PC-3 (cell line): Measurements from ENCODE around the gene ERI3. TPM values are rescaled to one million over a fixed set of nuclear protein-coding genes. Genes with fewer than 3 reads are reported as not detected.

Source experiments
- ATAC-seq: fragments of 200-7000 bp; cut with Tn5 transposase; 2 replicates; pipeline ENCODE4 v1.9.1; 2020; ENCODE audit warnings: mild to moderate bottlenecking, moderate library complexity
- BruUV-seq: library from RNA; stranded (reverse); fragments of 400-500 nt; replicated peaks from 2 replicates; lab custom pipeline; 2021; lab: Mats Ljungman, UMichigan
- CTCF ChIA-PET: fragments of 300-600 bp; sonication (Branson Sonifier 250); formaldehyde crosslinking; loops from one replicate; lab custom pipeline; 2022; ENCODE audit warnings: antibody characterized with exemption; lab: Charles Lee
- POLR2A ChIA-PET: fragments of 300-600 bp; sonication (Branson Sonifier 250); formaldehyde crosslinking; loops from one replicate; lab custom pipeline; 2022; ENCODE audit warnings: antibody characterized with exemption; ENCODE audit not compliant: unreplicated experiment; lab: Charles Lee
- DNase-seq: peaks from one replicate; pipeline ENCODE4 v3.0.0-alpha.2; 2015
- H2AFZ ChIP-seq: fragments of 300-600 bp; sonication (generic); 2 replicates; pipeline ENCODE4 v1.6.0; 2016; ENCODE audit warnings: antibody characterized with exemption, low read length
- H3F3A ChIP-seq: fragments of 300-600 bp; sonication (generic); one replicate; pipeline ENCODE4 v1.6.0; 2017; ENCODE audit warnings: antibody characterized with exemption, low read length, control low read depth, mild to moderate bottlenecking; ENCODE audit not compliant: unreplicated experiment
- H3K27ac ChIP-seq: fragments of 300-600 bp; sonication (generic); 2 replicates; pipeline ENCODE4 v1.5.1; 2016; ENCODE audit warnings: mild to moderate bottlenecking, low read length
- H3K27me3 ChIP-seq: fragments of 300-600 bp; sonication (generic); 2 replicates; pipeline ENCODE4 v1.6.1; 2016; ENCODE audit warnings: low read length, mixed read lengths
- H3K36me3 ChIP-seq: fragments of 300-600 bp; sonication (generic); 2 replicates; pipeline ENCODE4 v1.6.1; 2016; ENCODE audit warnings: low read depth, mixed run types, low read length, mixed read lengths
- H3K4me1 ChIP-seq: fragments of 300-600 bp; sonication (generic); 2 replicates; pipeline ENCODE4 v1.5.1; 2016; ENCODE audit warnings: low read length; ENCODE audit not compliant: insufficient read depth
- H3K4me2 ChIP-seq: fragments of 300-600 bp; sonication (generic); 2 replicates; pipeline ENCODE4 v1.6.0; 2016; ENCODE audit warnings: low read length
- H3K4me3 ChIP-seq: fragments of 300-600 bp; sonication (generic); 2 replicates; pipeline ENCODE4 v1.5.1; 2016; ENCODE audit warnings: mild to moderate bottlenecking, low read length, mixed read lengths
- H3K79me2 ChIP-seq: fragments of 300-600 bp; sonication (generic); 2 replicates; pipeline ENCODE4 v1.6.1; 2017; ENCODE audit warnings: low read length, mixed read lengths
- H3K9ac ChIP-seq: fragments of 300-600 bp; sonication (generic); 2 replicates; pipeline ENCODE4 v1.6.0; 2016; ENCODE audit warnings: mild to moderate bottlenecking, low read length
- H3K9me2 ChIP-seq: fragments of 300-600 bp; sonication (generic); replicated peaks from 2 replicates; pipeline ENCODE4 v1.6.1; 2016; ENCODE audit warnings: mixed run types, low read length, mixed read lengths
- H3K9me3 ChIP-seq: fragments of 300-600 bp; sonication (generic); 2 replicates; pipeline ENCODE4 v1.6.1; 2016; ENCODE audit warnings: low read length, mixed read lengths
- H4K20me1 ChIP-seq: fragments of 300-600 bp; sonication (generic); 2 replicates; pipeline ENCODE4 v1.6.1; 2016; ENCODE audit warnings: low read length, mixed read lengths
- CTCF ChIP-seq: fragments of 300-600 bp; sonication (generic); conservative IDR thresholded peaks from 2 replicates; pipeline ENCODE4 v1.5.1; 2017; ENCODE audit warnings: antibody characterized with exemption, low read depth, mild to moderate bottlenecking, low read length
- EZH2 ChIP-seq: fragments of 300-600 bp; sonication (generic); IDR thresholded peaks from one replicate; pipeline ENCODE4 v1.6.1; 2017; ENCODE audit warnings: antibody characterized with exemption, mild to moderate bottlenecking, low read length; ENCODE audit not compliant: unreplicated experiment
- EZH2phosphoT487 ChIP-seq: fragments of 300-600 bp; sonication (generic); IDR thresholded peaks from 2 replicates; pipeline ENCODE4 v1.6.1; 2018; ENCODE audit warnings: mild to moderate bottlenecking, antibody characterized with exemption, low read length, borderline replicate concordance
- intact Hi-C: fragments of 100-400 bp; cut with micrococcal nuclease; formaldehyde crosslinking; loops from 2 replicates; pipeline ENCODE4 v1.9.0; 2023
- total RNA-seq: library from RNA; depleted of rRNA; stranded (reverse); fragments of >200 nt; gene quantifications from 2 replicates; pipeline ENCODE4 v1.2.3, GENCODE V29; 2014

Gene ERI3
- total RNA-seq, 1 experiment from 2014 or later: 138 TPM

- Histone ChIP-seq H4K20me1 (no peaks in the 10 kb centered on the region), H3K36me3 (peaks cover 43% of the 10 kb centered on the region), H3K4me3 (no peak overlapping the region), H3F3A (no peaks in the 10 kb centered on the region), H3K9me2 (no peaks in the 10 kb centered on the region), H3K9ac (no peak overlapping the region), H3K4me2 (no peak overlapping the region), H3K4me1 (no peaks in the 10 kb centered on the region), H3K27me3 (no peaks in the 10 kb centered on the region), H3K9me3 (no peaks in the 10 kb centered on the region), H3K79me2 (no peaks in the 10 kb centered on the region), H3K27ac (no peak overlapping the region), H2AFZ (no peak overlapping the region)
- no peak for TF ChIP-seq EZH2
- TF ChIP-seq EZH2phosphoT487: no peak
- no peak for TF ChIP-seq CTCF
- no peak for ATAC-seq
- POLR2A ChIA-PET: interaction anchor here (0.6 kb wide), 1 partner anchor 661 kb away, joined by 3 read pairs; no protein-coding TSS in a partner anchor
- intact Hi-C loops: no loop called here
- no TSS peak for BruUV-seq
- no peak for DNase-seq
- CTCF ChIA-PET: no interaction called here
These were observed 49.1 kb downstream of the ERI3 start for GRCh38 chr1:44305962-44306422.

GRCh38 chr1:44303532-44303931, 51.5 kb downstream of the ERI3 start:
- Histone ChIP-seq H3K9me2 (no peaks in the 10 kb centered on the region), H3K36me3 (peaks cover 36% of the 10 kb centered on the region), H3K4me2 (no peak overlapping the region), H4K20me1 (no peaks in the 10 kb centered on the region), H3K4me3 (no peak overlapping the region), H3F3A (no peaks in the 10 kb centered on the region), H3K9me3 (no peaks in the 10 kb centered on the region), H3K9ac (no peak overlapping the region), H3K79me2 (no peaks in the 10 kb centered on the region), H3K27ac (no peak overlapping the region), H3K27me3 (no peaks in the 10 kb centered on the region), H2AFZ (no peak overlapping the region), H3K4me1 (no peaks in the 10 kb centered on the region)
- CTCF ChIA-PET: no interaction called here
- BruUV-seq: no TSS peak
- TF ChIP-seq EZH2phosphoT487 (no peak), CTCF (no peak), EZH2 (no peak)
- POLR2A ChIA-PET: no interaction called here
- ATAC-seq (no peak), DNase-seq (no peak)
- intact Hi-C loops: no loop called here

GRCh38 chr1:44302541-44302940, 52.5 kb downstream of the ERI3 start:
- ATAC-seq: no peak

More at GRCh38 chr1:44302541-44302940, 52.5 kb downstream of the ERI3 start:
- Histone ChIP-seq H3K4me1 (no peaks in the 10 kb centered on the region), H3K9me3 (no peaks in the 10 kb centered on the region), H4K20me1 (no peaks in the 10 kb centered on the region), H3F3A (no peaks in the 10 kb centered on the region), H3K9me2 (no peaks in the 10 kb centered on the region), H3K4me2 (no peak overlapping the region), H2AFZ (no peak overlapping the region), H3K27me3 (no peaks in the 10 kb centered on the region), H3K9ac (no peak overlapping the region), H3K4me3 (no peak overlapping the region), H3K36me3 (peaks cover 37% of the 10 kb centered on the region), H3K79me2 (no peaks in the 10 kb centered on the region), H3K27ac (no peak overlapping the region)
- BruUV-seq: no TSS peak
- no peak for DNase-seq
- ChIA-PET POLR2A (no interaction called here), CTCF (no interaction called here)
- intact Hi-C loops: no loop called here
- TF ChIP-seq EZH2phosphoT487 (no peak), CTCF (no peak), EZH2 (no peak)
